HG03025 (cell line): ENCODE results near the gene HEATR5B.
"Not testable (repeated sequence)": the region's sequence is repeated elsewhere in the genome, so short reads cannot be mapped to it uniquely, and the experiment has no call there.

Experiments used
- ATAC-seq: cut with Tn5 transposase; IDR thresholded peaks from one replicate; pipeline ENCODE4 v1.9.1; 2021; ENCODE audit warnings: mild to moderate bottlenecking, moderate library complexity; ENCODE audit not compliant: unreplicated experiment, low FRiP score

Gene HEATR5B

DNA sequence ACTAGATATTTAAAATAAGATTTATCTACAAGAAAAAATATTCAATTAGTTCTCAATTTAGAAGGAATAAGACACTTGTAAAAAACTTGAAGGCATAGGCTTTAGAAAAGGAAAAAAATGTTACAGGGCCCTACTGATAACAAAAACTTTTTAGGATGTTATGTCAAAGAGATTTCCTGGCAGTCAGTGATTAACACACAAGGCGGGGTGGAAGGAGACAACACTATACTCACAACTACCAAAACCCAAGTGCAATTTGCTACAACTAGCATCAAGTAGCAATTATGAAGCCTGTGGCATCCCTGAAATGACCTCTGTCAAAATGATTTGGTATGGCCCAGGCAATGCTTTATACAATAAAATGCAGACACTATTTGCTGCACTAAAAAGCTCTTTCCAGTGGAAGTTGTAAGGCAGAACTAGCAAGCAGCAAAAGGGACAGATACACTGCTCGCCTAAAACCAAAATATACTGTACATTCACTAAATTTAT, 133.1 kb downstream of the HEATR5B start:
- ATAC-seq = no peak

DNA sequence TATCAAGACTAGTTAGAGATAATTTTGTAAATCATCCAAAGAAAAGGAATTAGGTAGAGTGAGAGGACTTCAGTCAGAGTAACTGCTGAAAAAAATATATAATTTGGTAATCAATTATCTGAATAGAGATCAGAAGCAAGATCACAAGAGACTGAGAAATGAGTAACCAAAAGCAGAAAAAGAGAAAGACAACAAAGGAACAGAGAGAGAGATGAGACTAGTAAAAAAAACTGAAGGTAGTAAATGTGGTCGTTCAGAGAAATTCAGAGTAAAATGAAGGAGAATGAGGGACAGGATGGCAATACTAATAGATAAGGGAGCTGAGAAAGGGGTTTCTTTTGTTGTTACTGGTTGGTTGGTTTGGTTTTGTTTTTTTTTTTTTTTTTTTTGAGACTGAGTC, 134.3 kb downstream of the HEATR5B start:
- no peak for ATAC-seq

- not testable (repeated sequence) for ATAC-seq
Observed at GRCh38 chr2:36945240-36945639, 138.9 kb downstream of the HEATR5B start.

DNA sequence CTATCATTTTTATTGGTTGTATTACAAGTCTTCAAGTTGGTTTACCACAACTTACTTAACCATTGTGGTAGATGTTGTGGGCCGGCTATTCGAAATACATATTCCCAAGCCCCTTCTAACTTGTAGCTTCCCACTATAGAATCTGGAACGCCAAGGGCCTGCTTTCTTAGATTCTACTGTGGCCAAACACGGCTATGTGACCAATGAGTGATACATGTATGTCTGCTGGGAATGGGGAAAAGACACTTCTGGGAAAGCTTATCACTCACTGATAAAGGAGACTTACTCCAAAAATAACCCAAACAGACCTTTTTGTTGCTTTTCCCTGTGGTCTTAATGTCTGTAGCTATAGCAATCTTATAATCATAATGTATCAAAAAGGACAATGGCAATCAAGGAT, 142.3 kb downstream of the HEATR5B start:
- no peak for ATAC-seq

- ATAC-seq = not testable (repeated sequence)
Observed at GRCh38 chr2:36936526-36936925, 147.6 kb downstream of the HEATR5B start.

GRCh38 chr2:36931688-36932087, 152.5 kb downstream of the HEATR5B start:
- not testable (repeated sequence) for ATAC-seq
